Neural progenitor cell (in vitro differentiated cells): Measurements from ENCODE around the gene LCMT2.

Experiments used
- CTCF ChIP-seq: fragments of 200-600 bp; sonication (generic); IDR thresholded peaks from 2 replicates; pipeline ENCODE4 v1.5.1; 2017; ENCODE audit warnings: antibody characterized with exemption, mild to moderate bottlenecking
- EZH2 ChIP-seq: fragments of 200-600 bp; sonication (generic); IDR thresholded peaks from 2 replicates; pipeline ENCODE4 v1.6.1; 2017; ENCODE audit warnings: antibody characterized with exemption, mild to moderate bottlenecking, moderate library complexity
- EZH2phosphoT487 ChIP-seq: fragments of 200-600 bp; sonication (generic); IDR thresholded peaks from 2 replicates; pipeline ENCODE4 v1.6.1; 2017; ENCODE audit warnings: antibody characterized with exemption

- no peak for TF ChIP-seq CTCF
- TF ChIP-seq EZH2, result no peak
- no peak for TF ChIP-seq EZH2phosphoT487
These were observed 30.5 kb downstream of the LCMT2 start for GRCh38 chr15:43299884-43300283.
